ENCODE measurements around the gene MRPL46.
"Not testable (repeated sequence)": the region's sequence is repeated elsewhere in the genome, so short reads cannot be mapped to it uniquely, and the experiment has no call there.

MRPL46 gene

DNA sequence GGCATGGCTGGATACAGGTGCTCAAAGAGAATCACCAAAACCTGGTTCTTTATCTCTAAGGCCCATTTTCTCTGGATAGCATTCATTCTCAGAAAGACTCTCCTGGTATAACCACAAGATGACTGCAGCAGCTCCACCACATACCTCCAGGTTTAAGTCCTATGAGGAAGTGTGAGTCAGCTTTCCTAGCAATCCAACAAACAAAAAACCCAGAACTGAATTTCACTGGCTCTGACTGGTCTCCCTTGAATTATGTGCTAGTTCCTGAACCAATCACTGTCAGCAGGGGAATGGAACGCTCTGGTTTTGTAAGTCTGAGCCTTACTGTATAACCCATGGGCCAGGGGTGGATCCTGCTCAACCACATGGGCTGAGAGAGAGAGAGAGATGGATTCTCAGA is 27.2 kb downstream of the MRPL46 start:
- peak; percentile 73 for DNase-seq

GRCh38 chr15:88438181-88438580 is 29.0 kb downstream of the MRPL46 start:
- DNase-seq: no peak

DNA sequence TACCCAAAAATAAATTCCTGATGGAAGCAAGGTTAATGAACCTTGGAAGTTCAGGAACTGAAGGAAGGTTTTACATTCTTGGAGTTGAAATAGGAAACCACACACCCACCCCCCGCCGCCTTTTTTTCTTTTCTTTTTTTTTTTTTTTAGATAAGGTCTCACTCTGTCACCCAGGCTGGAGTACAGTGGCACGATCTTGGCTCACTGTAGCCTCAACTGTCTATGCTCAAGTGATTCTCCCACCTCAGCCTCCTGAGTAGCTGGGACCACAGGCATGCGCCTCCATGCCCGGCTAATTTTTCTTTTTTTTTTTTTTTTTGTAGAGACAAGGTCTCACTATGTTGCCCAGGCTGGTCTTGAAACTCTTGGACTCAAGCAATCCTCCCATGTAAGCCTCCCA is 33.1 kb downstream of the MRPL46 start:
- DNase-seq: not testable (repeated sequence)

GRCh38 chr15:88433046-88433685 is 34.0 kb downstream of the MRPL46 start:
- no peak for DNase-seq

DNA sequence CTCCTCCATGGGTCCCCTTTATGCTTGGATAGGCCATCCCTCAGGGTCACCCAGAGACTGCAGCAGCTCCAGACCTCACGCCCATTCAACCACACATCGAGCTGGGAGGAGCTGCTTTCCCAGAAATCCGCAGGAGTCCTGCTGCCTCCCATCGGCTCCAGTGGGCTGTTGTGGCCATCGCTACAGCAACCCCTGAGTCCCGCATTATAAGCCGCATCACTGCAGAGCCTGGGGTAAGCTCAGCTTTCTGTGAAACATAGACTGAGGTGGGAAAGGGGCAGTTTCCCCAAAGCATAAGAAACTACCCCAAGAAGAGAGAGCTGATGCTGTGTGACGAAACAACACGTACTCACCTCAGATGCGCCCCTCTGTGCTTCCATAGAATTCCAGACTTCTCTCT is 35.7 kb downstream of the MRPL46 start:
- no peak for DNase-seq

DNA sequence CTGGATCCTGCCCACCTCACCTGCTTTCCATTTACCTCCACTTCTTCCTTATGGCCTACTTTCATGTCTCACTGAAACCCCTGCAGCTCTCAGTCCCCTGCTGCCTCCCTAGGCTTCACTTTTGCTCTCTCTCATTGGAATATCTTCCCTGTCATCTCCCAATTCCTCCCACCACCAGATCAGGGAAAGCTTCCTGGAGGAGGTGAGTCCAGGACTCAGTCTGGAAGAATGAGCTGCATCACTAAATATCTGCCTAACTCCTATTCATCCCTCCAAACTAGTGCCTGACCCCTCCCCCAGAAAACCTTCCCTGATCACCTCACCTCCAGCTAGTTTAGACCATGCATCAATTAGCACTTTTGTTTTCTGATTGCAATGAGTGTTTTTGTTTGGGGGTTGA is 37.1 kb downstream of the MRPL46 start:
- no peak for DNase-seq

GRCh38 chr15:88428805-88429605 is 38.2 kb downstream of the MRPL46 start:
- DNase-seq: no peak

DNA sequence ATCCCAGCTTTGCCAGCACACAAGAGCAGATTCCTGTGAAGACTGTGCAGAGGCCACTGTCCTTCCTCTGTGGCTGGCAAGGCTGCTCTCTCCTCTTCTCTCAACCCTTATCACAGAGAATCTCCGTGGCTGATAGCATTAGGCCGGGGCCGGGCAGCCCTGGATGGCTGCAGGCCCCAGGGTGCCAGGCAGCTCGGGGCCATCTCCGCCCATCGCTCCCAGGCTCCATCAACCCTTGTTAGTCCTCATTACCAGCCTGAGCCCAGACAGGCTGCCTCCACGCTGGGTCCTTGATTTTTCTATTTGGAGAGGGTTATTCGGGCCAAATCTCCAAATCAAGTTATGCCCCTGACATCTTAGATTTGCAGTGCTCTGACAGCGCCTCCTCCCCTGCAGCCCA is 39.1 kb downstream of the MRPL46 start:
- no peak for DNase-seq

GRCh38 chr15:88426304-88426703 is 40.9 kb downstream of the MRPL46 start:
- DNase-seq: no peak

- no peak for DNase-seq
Measured at GRCh38 chr15:88423331-88423730, 43.9 kb downstream of the MRPL46 start.

DNA sequence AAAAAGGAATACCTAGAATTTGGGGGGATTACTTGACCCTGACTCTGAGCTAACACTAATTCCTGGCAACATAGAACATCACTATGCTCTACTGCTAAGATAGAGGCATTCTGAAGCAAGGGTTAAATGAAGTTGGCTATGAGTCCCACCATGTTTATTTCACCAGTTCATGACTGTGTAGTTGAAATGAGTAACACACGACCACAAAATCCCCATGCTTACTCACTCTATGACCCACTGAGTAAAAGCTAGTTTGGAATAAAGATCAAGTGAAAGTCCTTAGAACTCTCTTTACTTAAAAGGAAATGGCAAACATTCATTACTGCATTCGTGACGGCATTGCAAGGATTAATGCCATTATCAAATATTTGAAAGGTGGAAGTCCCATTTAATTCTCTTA is 47.4 kb downstream of the MRPL46 start:
- peak; percentile 62 for DNase-seq
